CD4-positive, alpha-beta memory T cell (primary cell): ENCODE measurements around the gene LCMT1. TPM values are rescaled to one million over a fixed set of nuclear protein-coding genes. Genes with fewer than 3 reads are reported as not detected.

ENCODE experiments used
- CTCF ChIA-PET: fragments of 350-600 bp; sonication (Branson Sonifier 250); formaldehyde crosslinking; loops from one replicate; lab custom pipeline; 2021; ENCODE audit warnings: inconsistent platforms; ENCODE audit not compliant: partially characterized antibody; lab: Charles Lee
- POLR2A ChIA-PET: fragments of 350-600 bp; sonication (Branson Sonifier 250); formaldehyde crosslinking; loops from one replicate; lab custom pipeline; 2021; ENCODE audit not compliant: partially characterized antibody; lab: Charles Lee
- DNase-seq, 5 donors: peaks; one replicate each; pipeline versions ENCODE4 v3.0.0 to v3.0.0-alpha.2; 2020 to 2022; ENCODE audit warnings: mixed read lengths in 1 of 5
- H3K27ac ChIP-seq: one replicate; pipeline ENCODE4 v1.7.0; 2013; ENCODE audit warnings: low read depth, low read length
- H3K27me3 ChIP-seq: 2 replicates; pipeline ENCODE4 v1.7.0; 2013; ENCODE audit warnings: mild to moderate bottlenecking, low read length, moderate library complexity; ENCODE audit not compliant: insufficient read depth
- H3K36me3 ChIP-seq: 2 replicates; pipeline ENCODE4 v1.7.0; 2013; ENCODE audit warnings: mild to moderate bottlenecking, low read length, moderate library complexity; ENCODE audit not compliant: insufficient read depth
- H3K4me1 ChIP-seq: 2 replicates; pipeline ENCODE4 v1.7.0; 2013; ENCODE audit warnings: mild to moderate bottlenecking, low read length, moderate library complexity; ENCODE audit not compliant: insufficient read depth
- H3K4me3 ChIP-seq, 2 donors: one replicate each; pipeline ENCODE4 v1.7.0; 2013; ENCODE audit warnings: low read length in 2 of 2, mild to moderate bottlenecking in 1 of 2
- H3K9me3 ChIP-seq, 2 donors: one replicate each; pipeline ENCODE4 v1.7.0; 2013; ENCODE audit warnings: low read length in 2 of 2, control low read depth in 1 of 2; ENCODE audit not compliant: control insufficient read depth in 1 of 2
- H3K27ac Mint-ChIP-seq, 7 donors: one replicate each; pipeline ENCODE4 v1.8.0; 2020 to 2021; ENCODE audit warnings: mixed read lengths in 7 of 7, mild to moderate bottlenecking in 6 of 7, inconsistent platforms in 3 of 7, moderate library complexity in 3 of 7
- H3K27me3 Mint-ChIP-seq, 2 donors: one replicate each; pipeline ENCODE4 v1.8.0; 2020 to 2021; ENCODE audit warnings: mixed read lengths in 2 of 2
- H3K36me3 Mint-ChIP-seq, 2 donors: one replicate each; pipeline ENCODE4 v1.8.0; 2020 to 2021; ENCODE audit warnings: mixed read lengths in 2 of 2, inconsistent platforms in 1 of 2, mild to moderate bottlenecking in 1 of 2
- H3K4me1 Mint-ChIP-seq, 4 donors: one replicate each; pipeline ENCODE4 v1.8.0; 2020 to 2021; ENCODE audit warnings: mixed read lengths in 4 of 4, mild to moderate bottlenecking in 1 of 4
- H3K4me3 Mint-ChIP-seq, 8 donors: one replicate each; pipeline ENCODE4 v1.8.0; 2020 to 2021; ENCODE audit warnings: mixed read lengths in 8 of 8, mild to moderate bottlenecking in 7 of 8, moderate library complexity in 6 of 8, inconsistent platforms in 3 of 8
- H3K9me3 Mint-ChIP-seq, 8 donors: one replicate each; pipeline ENCODE4 v1.8.0; 2020 to 2021; ENCODE audit warnings: mixed read lengths in 8 of 8, mild to moderate bottlenecking in 5 of 8, inconsistent platforms in 3 of 8, moderate library complexity in 1 of 8
- intact Hi-C: fragments of 100-400 bp; cut with micrococcal nuclease; formaldehyde crosslinking; loops from one replicate; pipeline ENCODE4 v1.15.1; 2023
- polyA plus RNA-seq, 2 donors: library from polyadenylated mRNA; unstranded; fragments of 300-500 nt; fragmentation: Illumina TruSeq; gene quantifications; one replicate each; pipeline ENCODE4 v1.2.3, GENCODE V29; 2021
- total RNA-seq, 2 experiments: library from RNA; stranded (reverse); gene quantifications; one replicate each; pipeline ENCODE4 v1.2.3, GENCODE V29; 2021

LCMT1 gene
- total and polyA plus RNA-seq, 4 experiments from 2014 or later = 37.0 to 52.3 (median 42.4) TPM

DNA sequence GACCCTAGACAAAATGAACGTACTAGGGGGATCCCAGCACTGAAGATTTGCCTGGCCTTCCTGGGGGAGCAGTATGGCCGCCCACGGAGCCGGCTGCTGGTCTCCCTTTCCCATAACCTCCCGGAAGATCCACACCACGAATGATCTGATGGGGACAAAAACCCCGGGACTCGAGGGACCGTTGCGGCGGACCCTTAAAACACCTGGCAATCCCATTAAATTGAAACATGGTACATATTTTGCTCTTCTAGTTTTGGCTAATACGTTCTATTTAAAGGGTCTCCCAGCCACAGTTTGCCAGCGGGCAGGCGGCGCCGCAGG, 45.2 kb upstream of the LCMT1 start:
- H3K27ac Mint-ChIP-seq = peak overlapping the region; percentile 86 to 92 (median 89)
- H3K4me1 Mint-ChIP-seq = peaks cover 30 to 47% (median 38%) of the 10 kb centered on the region in 4 donors
- H3K27me3 Mint-ChIP-seq = no peaks in the 10 kb centered on the region
- H3K4me3 ChIP-seq = peak overlapping the region; percentile 70 to 73
- no peaks in the 10 kb centered on the region for H3K9me3 Mint-ChIP-seq
- H3K9me3 ChIP-seq = no peaks in the 10 kb centered on the region
- CTCF ChIA-PET = interaction anchor here (0.9 to 2.1 kb wide), 3 partner anchors 9 to 159 kb away, joined by 3 to 4 read pairs (median 4); no protein-coding TSS in a partner anchor
- DNase-seq = peak in 1 of 5 donors; percentile 23
- H3K36me3 Mint-ChIP-seq = no peaks in the 10 kb centered on the region
- intact Hi-C loops = loop anchor here (1.0 to 10.0 kb wide), 4 partner anchors 34 to 188 kb away; partner anchors contain the start of genes ARHGAP17, LCMT1 and ZKSCAN2
- POLR2A ChIA-PET = interaction anchor here (1.1 to 3.2 kb wide), 10 partner anchors 11 to 51 kb away, joined by 3 to 30 read pairs (median 6); partner anchors contain the start of genes ARHGAP17 and LCMT1
- H3K27me3 ChIP-seq = no peaks in the 10 kb centered on the region
- H3K4me1 ChIP-seq = peaks cover 48% of the 10 kb centered on the region
- peak overlapping the region; percentile 65 to 88 (median 78) for H3K4me3 Mint-ChIP-seq
- no peaks in the 10 kb centered on the region for H3K36me3 ChIP-seq
- H3K27ac ChIP-seq = peak overlapping the region; percentile 73

DNA sequence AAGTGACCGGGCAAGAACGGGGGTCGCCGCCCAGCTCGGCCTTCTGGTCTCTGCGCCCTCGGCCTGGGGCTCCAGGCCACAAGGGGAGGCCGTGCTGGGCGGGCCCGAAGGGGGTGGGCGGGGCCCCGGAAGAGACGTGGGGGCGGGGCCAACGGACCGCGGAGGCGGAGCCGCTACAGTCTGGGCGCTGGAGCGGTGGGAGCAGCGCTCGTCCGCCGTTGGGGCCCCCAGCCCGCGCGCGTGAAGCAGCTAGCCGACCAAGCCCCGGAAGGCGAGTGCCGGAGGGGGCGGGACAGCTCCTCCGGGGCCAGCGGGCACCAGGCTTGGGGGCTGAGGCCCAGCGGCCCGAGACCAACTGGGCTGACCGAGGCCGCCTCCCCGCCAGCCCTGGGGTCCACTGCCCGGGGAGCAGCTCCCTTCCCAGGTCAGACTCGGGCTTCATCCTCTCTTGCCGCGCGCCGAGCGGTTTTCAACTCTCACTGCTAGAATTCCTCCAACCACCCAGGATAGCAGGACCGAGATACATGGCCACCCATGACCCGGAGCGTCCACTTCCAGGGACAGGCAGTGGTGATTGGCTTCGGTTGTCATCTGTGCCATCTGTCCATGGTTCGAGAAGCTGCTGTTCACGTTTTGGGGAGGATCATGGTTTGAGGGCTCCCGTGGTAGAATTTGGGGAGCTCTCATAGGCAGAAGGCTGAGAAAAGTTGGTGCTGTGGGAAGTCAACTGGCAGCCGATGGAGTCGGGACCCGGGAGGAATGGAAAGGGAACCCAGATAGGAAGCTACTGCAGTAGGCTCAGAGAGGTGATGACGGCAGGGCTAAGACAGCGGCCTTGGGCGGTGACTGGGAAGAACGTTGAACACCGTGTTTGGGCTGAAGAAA, 44.6 kb upstream of the LCMT1 start:
- H3K9me3 ChIP-seq = no peaks in the 10 kb centered on the region
- peaks cover 42% of the 10 kb centered on the region for H3K4me1 ChIP-seq
- DNase-seq = peak; percentile 78 to 84 (median 79)
- POLR2A ChIA-PET = interaction anchor here (0.7 to 3.2 kb wide), 12 partner anchors 12 to 51 kb away, joined by 3 to 30 read pairs (median 5); partner anchors contain the start of genes ARHGAP17 and LCMT1
- H3K27me3 Mint-ChIP-seq = no peaks in the 10 kb centered on the region
- CTCF ChIA-PET = interaction anchor here (0.9 to 2.1 kb wide), 6 partner anchors 9 to 158 kb away, joined by 3 to 5 read pairs (median 4); no protein-coding TSS in a partner anchor
- peak overlapping the region; percentile 88 to 98 (median 94) for H3K27ac Mint-ChIP-seq
- H3K4me3 Mint-ChIP-seq = peak overlapping the region; percentile 87 to 95 (median 92)
- no peaks in the 10 kb centered on the region for H3K9me3 Mint-ChIP-seq
- intact Hi-C loops = loop anchor here (1.0 to 10.0 kb wide), 4 partner anchors 35 to 188 kb away; partner anchors contain the start of genes ARHGAP17, LCMT1 and ZKSCAN2
- no peaks in the 10 kb centered on the region for H3K36me3 Mint-ChIP-seq
- H3K4me3 ChIP-seq = peak overlapping the region; percentile 70 to 73
- H3K27me3 ChIP-seq = no peaks in the 10 kb centered on the region
- H3K36me3 ChIP-seq = no peaks in the 10 kb centered on the region
- H3K27ac ChIP-seq = peak overlapping the region; percentile 73
- H3K4me1 Mint-ChIP-seq = peaks cover 25 to 41% (median 33%) of the 10 kb centered on the region in 4 donors

DNA sequence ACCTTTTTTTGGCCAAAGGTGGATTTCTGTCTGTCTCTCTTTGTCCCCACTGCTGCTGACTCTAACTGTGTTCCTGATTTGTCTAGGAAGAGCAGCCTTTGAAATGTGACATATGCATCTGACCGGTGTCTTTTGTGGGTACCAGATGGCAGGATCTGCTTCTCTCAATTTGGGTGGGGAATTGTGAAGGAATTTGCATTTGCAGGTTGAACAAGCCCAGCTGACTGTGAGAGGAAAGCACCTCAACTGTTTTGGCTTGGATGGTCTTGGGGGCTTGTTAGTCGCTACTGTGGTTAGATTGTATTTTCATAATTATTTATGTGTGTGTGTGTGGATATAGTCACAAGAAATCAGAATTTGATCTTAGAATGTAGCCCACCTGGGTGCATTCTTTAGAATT, 37.7 kb upstream of the LCMT1 start:
- Mint-ChIP-seq H3K4me3 (no peak overlapping the region), H3K27ac (no peak overlapping the region), H3K9me3 (peaks cover 0 to 1% (median 0%) of the 10 kb centered on the region in 8 donors), H3K27me3 (no peaks in the 10 kb centered on the region), H3K36me3 (no peaks in the 10 kb centered on the region), H3K4me1 (no peaks in the 10 kb centered on the region)
- no peaks in the 10 kb centered on the region for H3K9me3 ChIP-seq
- CTCF ChIA-PET = no interaction called here
- POLR2A ChIA-PET = no interaction called here
- no peaks in the 10 kb centered on the region for H3K36me3 ChIP-seq
- no peaks in the 10 kb centered on the region for H3K27me3 ChIP-seq
- DNase-seq = no peak
- H3K4me1 ChIP-seq = no peaks in the 10 kb centered on the region
- intact Hi-C loops = no loop called here
- no peak overlapping the region for H3K27ac ChIP-seq
- H3K4me3 ChIP-seq = no peak overlapping the region

DNA sequence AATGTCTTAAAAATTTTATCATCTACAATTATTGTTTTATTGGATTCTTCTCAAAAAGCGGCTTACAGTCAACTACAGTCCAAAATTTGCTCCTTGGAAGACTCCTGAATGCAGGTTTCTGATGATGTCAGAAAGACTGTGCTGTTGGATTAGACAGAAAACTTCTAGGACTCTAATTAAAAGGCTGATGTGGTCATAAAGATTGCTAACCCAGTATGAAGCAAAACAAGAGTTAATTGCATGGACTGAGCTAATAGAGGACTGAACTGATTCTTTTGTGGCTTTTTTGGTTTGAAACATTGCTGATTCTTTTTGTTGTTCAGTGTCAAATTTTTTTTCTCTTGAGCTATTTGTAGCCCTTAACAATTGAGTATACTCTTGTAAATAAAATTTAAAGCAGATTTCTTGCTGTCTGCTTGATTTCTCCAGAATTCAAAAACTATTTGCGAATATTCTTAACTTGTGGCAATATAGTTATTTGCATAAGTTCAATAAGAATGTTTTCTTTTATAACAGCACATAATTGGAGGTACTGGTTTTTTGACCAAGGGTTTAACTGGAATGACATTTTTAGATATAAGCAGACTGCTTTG, 33.1 kb upstream of the LCMT1 start:
- Histone ChIP-seq H3K27me3 (no peaks in the 10 kb centered on the region), H3K27ac (no peak overlapping the region), H3K4me3 (no peak overlapping the region), H3K9me3 (no peaks in the 10 kb centered on the region), H3K36me3 (no peaks in the 10 kb centered on the region), H3K4me1 (no peaks in the 10 kb centered on the region)
- DNase-seq = no peak
- intact Hi-C loops = no loop called here
- no peaks in the 10 kb centered on the region for H3K4me1 Mint-ChIP-seq
- POLR2A ChIA-PET = no interaction called here
- H3K9me3 Mint-ChIP-seq = no peaks in the 10 kb centered on the region
- H3K27ac Mint-ChIP-seq = no peak overlapping the region
- H3K36me3 Mint-ChIP-seq = no peaks in the 10 kb centered on the region
- H3K4me3 Mint-ChIP-seq = no peak overlapping the region
- CTCF ChIA-PET = interaction anchor here (1.7 kb wide), 1 partner anchor 147 kb away, joined by 5 read pairs; no protein-coding TSS in a partner anchor
- no peaks in the 10 kb centered on the region for H3K27me3 Mint-ChIP-seq

DNA sequence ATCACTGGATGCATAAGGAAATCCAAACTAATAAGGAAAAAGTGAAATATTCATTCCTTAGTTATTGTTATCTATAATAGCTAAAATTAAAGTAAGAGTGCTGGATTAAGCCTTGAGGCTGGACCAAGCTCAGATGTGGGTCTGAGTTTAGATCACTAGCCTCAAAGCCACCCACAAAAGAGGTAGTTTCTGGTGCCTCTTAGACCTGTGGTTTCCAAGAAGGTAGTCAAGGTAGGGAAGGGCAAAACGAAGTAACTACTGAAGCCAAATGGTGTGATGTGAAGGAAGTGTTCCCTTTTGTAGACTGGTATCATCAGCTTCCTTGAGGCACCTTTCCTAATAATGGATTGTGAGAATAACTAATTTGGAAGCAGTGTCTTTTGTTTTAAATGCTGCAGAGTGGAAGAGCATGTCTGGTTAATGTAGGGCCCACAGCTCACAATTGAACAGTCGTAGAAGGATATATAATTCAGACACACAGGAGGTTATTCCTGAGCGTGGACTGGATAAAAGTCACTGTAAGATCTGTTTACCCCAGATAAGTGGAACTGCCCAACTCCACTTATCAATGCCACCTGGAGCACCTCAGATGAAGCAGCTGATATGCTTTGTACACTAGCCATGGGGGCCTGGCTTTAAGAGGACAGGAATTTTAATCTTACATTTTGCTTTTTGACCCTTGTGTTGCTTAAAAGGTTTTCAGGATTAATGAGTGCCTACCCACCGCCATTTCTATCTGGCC, 31.7 kb upstream of the LCMT1 start:
- POLR2A ChIA-PET = no interaction called here

DNA sequence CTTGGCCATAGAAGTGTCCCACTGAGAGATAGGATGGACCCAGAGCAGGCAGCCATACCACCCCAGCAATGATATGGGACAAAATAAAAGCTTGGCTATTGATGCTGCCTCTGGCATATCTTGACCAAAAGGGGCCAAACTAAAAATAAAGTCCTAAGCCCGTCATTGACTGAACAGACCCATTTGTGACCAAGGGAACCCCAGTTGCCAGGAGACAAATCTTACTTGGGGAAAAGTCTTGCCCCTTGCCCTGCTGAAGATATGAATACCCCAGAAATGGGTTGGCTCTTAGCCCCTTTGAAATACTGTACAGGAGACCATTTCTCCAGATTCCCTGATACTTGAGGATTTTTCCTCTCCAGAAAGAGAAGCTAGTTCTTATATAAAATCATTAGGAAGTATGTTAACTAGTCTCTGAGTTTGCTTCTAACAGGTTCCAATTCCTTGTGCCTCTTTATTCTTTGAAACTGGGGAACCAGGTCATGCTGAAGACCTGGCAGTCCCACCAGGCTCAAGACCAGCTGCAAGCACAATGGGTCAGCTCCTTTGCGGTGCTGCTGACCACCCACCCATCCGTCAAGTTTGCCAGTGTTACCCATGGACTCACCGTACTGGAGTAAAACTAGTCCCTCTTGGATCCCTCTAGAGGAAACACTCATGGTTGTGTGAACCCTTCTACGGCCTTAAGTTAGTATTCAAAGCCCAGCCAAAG, 31.0 kb upstream of the LCMT1 start:
- POLR2A ChIA-PET = interaction anchor here (1.6 kb wide), 1 partner anchor 14 kb away, joined by 6 read pairs; no protein-coding TSS in a partner anchor
- no peaks in the 10 kb centered on the region for H3K4me1 Mint-ChIP-seq
- intact Hi-C loops = no loop called here

More for the DNA sequence above, 31.7 kb upstream of the LCMT1 start:
- Histone ChIP-seq H3K9me3 (no peaks in the 10 kb centered on the region), H3K4me3 (no peak overlapping the region), H3K36me3 (no peaks in the 10 kb centered on the region), H3K4me1 (no peaks in the 10 kb centered on the region), H3K27ac (no peak overlapping the region), H3K27me3 (no peaks in the 10 kb centered on the region)
- no peaks in the 10 kb centered on the region for H3K36me3 Mint-ChIP-seq
- H3K9me3 Mint-ChIP-seq = no peaks in the 10 kb centered on the region
- no peaks in the 10 kb centered on the region for H3K4me1 Mint-ChIP-seq
- H3K4me3 Mint-ChIP-seq = no peak overlapping the region
- CTCF ChIA-PET = interaction anchor here (1.7 kb wide), 1 partner anchor 146 kb away, joined by 5 read pairs; no protein-coding TSS in a partner anchor
- intact Hi-C loops = no loop called here
- DNase-seq = no peak
- H3K27ac Mint-ChIP-seq = no peak overlapping the region
- H3K27me3 Mint-ChIP-seq = no peaks in the 10 kb centered on the region

More for the DNA sequence above, 31.0 kb upstream of the LCMT1 start:
- no peak overlapping the region for H3K4me3 ChIP-seq
- CTCF ChIA-PET = interaction anchor here (2.0 kb wide), 1 partner anchor 152 kb away, joined by 5 read pairs; no protein-coding TSS in a partner anchor
- H3K27ac ChIP-seq = no peak overlapping the region
- Mint-ChIP-seq H3K27ac (peak overlapping the region in 1 of 7 donors; percentile 13), H3K4me3 (no peak overlapping the region), H3K36me3 (no peaks in the 10 kb centered on the region), H3K9me3 (no peaks in the 10 kb centered on the region), H3K27me3 (no peaks in the 10 kb centered on the region)
- H3K9me3 ChIP-seq = no peaks in the 10 kb centered on the region
- H3K27me3 ChIP-seq = no peaks in the 10 kb centered on the region
- no peaks in the 10 kb centered on the region for H3K4me1 ChIP-seq
- DNase-seq = no peak
- H3K36me3 ChIP-seq = no peaks in the 10 kb centered on the region
